ENCODE measurements around the gene NPAS4. TPM values are rescaled to one million over a fixed set of nuclear protein-coding genes. Genes with fewer than 3 reads are reported as not detected.

Gene NPAS4
- total RNA-seq, 1 donor = not detected

GRCh38 chr11:66473608-66474515, 53.0 kb downstream of the NPAS4 start:
- no peak for DNase-seq (ENCODE audit: low read depth in 2 of 3, low spot score in 2 of 3)

- no peak for DNase-seq (ENCODE audit: low read depth in 2 of 3, low spot score in 2 of 3)
Observed at GRCh38 chr11:66475349-66476172, 54.7 kb downstream of the NPAS4 start.

Small RNA genes lying within 50 kb of the gene (small RNA-seq; reads per million reads assigned to genes)
- gene RF00017 (not detected), gene RF00416 (not detected), gene RNU1-84P (0.88 reads per million, percentile 25 among the genes with 10 or more reads in this experiment)

Other genes with a start within 250 kb of the NPAS4 start
- 11.8 TPM for gene KLC2, start 163.3 kb upstream of the NPAS4 start, total RNA-seq
- 103 TPM for gene RAB1B, start 152.4 kb upstream of the NPAS4 start, total RNA-seq
- 2.7 TPM for gene CNIH2, start 142.9 kb upstream of the NPAS4 start, total RNA-seq
- 75.7 TPM for gene YIF1A, start 131.9 kb upstream of the NPAS4 start, total RNA-seq
- 0.27 TPM for gene TMEM151A, start 129.1 kb upstream of the NPAS4 start, total RNA-seq
- 1.1 TPM for gene CD248, start 104.0 kb upstream of the NPAS4 start, total RNA-seq
- 3.0 TPM for gene RIN1, start 84.6 kb upstream of the NPAS4 start, total RNA-seq
- gene BRMS1, start 75.9 kb upstream of the NPAS4 start, total RNA-seq = 42.0 TPM
- 12.7 TPM for gene B4GAT1, start 73.4 kb upstream of the NPAS4 start, total RNA-seq
- 6.5 TPM for gene SLC29A2, start 49.3 kb upstream of the NPAS4 start, total RNA-seq
- 24.8 TPM for gene MRPL11, start 17.8 kb downstream of the NPAS4 start, total RNA-seq
- gene PELI3, start 45.9 kb downstream of the NPAS4 start, total RNA-seq = 8.1 TPM
- 44.2 TPM for gene DPP3, start 59.4 kb downstream of the NPAS4 start, total RNA-seq
- 50.1 TPM for gene BBS1, start 89.6 kb downstream of the NPAS4 start, total RNA-seq
- 32.0 TPM for gene ZDHHC24, start 125.0 kb downstream of the NPAS4 start, total RNA-seq
- gene ACTN3, start 125.9 kb downstream of the NPAS4 start, total RNA-seq = not detected
- gene CTSF, start 147.6 kb downstream of the NPAS4 start, total RNA-seq = 65.2 TPM
- gene CCDC87, start 172.0 kb downstream of the NPAS4 start, total RNA-seq = 0.27 TPM
- 103 TPM for gene CCS, start 172.2 kb downstream of the NPAS4 start, total RNA-seq
- 102 TPM for gene RBM14, start 195.6 kb downstream of the NPAS4 start, total RNA-seq
- gene RBM4, start 217.7 kb downstream of the NPAS4 start, total RNA-seq = 104 TPM

All from hematopoietic multipotent progenitor cell (in vitro differentiated cells).